Epithelial cell of proximal tubule (primary cell): ENCODE results near the gene EFCC1. TPM values are rescaled to one million over a fixed set of nuclear protein-coding genes. Genes with fewer than 3 reads are reported as not detected.

Experiments used
- DNase-seq: peaks from one replicate; pipeline ENCODE4 v3.0.0-alpha.2; 2011; ENCODE audit warnings: low read depth
- H3K4me3 ChIP-seq: 2 replicates; pipeline ENCODE4 v1.5.1; 2011; ENCODE audit warnings: low read depth, mild to moderate bottlenecking, low read length
- total RNA-seq: library from RNA; depleted of rRNA; stranded (reverse); fragments of >200 nt; gene quantifications from 2 replicates; pipeline ENCODE4 v1.2.3, GENCODE V29; 2015
- TF ChIP-seq, protein P1 (sequence below): conservative IDR thresholded peaks from 2 replicates; pipeline ENCODE4 v1.5.1; 2012; ENCODE audit warnings: low read depth, mild to moderate bottlenecking, low read length

Gene EFCC1
- total RNA-seq, 1 donor from 2014 or later = not detected

DNA sequence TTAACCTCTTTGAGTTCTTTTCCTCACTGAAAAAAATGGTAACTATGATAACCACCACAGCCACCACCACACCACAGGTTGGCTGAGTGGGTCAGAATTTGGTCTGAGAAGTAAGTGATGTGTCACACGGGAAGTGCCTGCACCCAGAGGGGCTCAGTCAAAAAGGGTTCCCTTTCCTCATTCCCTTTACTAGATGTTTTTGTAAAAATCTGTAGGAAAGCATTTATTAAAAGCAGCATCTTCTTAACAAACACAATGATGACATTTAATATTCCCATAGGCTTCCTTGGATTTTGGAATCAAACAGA, 30.4 kb upstream of the EFCC1 start:
- DNase-seq = no peak
- no peak overlapping the region for H3K4me3 ChIP-seq
- TF ChIP-seq, protein P1, sequence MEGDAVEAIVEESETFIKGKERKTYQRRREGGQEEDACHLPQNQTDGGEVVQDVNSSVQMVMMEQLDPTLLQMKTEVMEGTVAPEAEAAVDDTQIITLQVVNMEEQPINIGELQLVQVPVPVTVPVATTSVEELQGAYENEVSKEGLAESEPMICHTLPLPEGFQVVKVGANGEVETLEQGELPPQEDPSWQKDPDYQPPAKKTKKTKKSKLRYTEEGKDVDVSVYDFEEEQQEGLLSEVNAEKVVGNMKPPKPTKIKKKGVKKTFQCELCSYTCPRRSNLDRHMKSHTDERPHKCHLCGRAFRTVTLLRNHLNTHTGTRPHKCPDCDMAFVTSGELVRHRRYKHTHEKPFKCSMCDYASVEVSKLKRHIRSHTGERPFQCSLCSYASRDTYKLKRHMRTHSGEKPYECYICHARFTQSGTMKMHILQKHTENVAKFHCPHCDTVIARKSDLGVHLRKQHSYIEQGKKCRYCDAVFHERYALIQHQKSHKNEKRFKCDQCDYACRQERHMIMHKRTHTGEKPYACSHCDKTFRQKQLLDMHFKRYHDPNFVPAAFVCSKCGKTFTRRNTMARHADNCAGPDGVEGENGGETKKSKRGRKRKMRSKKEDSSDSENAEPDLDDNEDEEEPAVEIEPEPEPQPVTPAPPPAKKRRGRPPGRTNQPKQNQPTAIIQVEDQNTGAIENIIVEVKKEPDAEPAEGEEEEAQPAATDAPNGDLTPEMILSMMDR = no peak

DNA sequence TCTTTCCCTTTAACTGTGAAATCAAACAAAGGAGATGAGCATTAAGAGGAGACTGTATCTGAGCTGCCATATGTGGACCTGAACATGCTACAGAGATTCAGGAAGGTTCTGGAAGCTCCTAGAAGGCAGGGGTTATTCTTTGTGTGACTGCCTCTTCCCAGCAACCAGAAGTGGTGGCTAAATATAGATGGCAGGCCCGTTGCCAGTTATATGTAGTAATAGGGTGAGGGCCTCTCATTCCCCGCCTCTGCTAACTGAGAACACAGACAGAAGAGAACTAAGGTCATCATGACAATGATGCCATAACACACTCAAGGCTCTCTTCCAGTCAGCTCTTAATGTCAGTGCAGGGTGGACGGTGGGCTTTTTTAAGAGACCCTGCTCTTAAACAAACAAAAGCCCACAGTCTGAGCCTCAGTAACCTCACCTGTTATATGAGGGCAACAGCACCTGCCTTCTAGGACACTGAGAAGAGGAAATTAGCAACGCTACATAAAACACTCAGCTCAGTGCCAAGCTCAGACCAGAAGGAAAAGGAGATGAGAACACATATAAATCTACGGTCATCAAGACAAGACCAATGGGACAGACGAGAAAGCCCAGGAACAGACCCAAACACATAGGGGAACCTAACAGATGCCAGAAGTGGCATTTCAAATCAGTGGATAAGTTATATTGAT, 29.5 kb upstream of the EFCC1 start:
- H3K4me3 ChIP-seq = no peak overlapping the region
- TF ChIP-seq, protein P1 = no peak
- no peak for DNase-seq

DNA sequence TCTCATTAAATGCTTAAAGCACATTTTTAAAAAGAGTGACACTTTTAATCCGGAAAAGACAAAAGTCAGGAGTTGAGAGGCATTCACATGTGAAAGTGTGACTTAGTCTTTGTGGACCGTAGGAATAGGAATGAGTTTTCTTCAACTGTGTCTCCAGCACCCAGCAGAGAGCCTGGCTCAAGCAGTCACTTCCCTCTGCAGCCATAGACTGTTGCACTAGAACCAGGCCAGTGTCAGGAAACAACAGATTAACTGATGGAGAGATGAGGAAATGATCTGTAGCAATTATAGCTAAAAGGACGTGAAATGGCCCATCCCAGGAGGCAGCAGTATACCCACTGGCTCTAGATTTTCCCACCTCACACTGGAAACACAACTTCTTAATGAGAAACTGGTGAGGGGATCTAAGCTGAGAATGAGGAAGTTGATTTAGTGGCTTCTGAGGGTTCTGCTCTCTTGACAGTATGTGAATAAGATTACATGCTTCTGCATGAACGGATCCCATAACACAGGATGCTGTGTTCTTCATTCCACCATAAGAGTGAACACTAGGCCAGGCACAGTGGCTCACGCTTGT, 27.0 kb upstream of the EFCC1 start:
- TF ChIP-seq, protein P1 = no peak
- H3K4me3 ChIP-seq = no peak overlapping the region
- no peak for DNase-seq

DNA sequence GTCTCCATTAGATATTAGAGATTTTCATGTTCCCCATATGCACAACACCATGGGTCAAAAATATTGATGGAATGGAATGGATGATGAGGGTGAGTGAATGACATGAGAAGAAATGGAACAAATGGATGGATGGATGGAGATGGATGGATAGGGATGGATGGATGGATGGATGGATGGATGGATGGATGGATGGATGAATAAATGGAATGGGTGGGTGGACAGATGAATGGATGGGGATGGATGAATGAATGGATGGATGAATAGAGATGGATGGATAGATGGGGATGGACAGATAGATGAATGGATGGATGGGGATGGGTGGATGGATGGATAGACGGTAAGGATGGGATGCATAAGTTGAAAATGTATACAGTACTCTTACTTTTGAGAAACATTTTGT, 25.8 kb upstream of the EFCC1 start:
- no peak for DNase-seq
- H3K4me3 ChIP-seq = no peak overlapping the region
- TF ChIP-seq, protein P1 = no peak

DNA sequence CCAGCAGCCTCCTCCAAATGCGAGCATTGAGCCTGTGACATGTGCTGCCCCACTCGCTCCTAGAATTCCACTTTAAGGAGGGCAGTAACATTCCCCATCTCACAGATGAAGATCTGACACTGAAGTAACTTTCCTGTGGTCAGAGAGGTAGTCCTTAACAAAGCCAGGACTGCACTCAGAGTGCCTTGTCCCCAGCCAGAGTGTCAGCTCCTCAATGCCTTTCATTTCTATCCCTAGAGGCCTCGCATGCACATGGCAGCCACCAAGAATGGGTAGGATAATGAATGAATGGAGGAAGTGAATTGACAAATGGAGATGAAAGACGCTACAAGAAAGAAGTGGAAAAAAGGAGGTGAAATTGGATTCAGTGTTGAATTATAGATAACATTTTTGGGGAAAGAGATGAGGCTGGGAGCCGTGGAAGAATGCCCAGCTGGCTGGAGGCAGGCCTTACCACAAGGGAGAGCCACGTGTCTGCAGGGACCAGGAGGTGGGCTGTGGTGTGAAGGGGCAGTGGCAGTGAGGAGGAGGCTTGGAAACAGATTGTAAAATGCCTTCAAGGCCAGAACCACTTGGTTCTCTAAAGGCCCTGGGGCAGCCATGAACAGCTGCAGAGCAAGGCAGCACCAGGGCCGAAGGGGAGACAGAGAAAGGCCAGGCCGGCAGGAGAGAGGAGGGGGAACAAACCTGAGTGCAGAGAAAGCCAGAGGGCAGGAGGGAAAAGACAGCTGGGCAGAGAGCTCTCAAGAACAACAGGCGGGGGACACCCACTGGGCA, 17.6 kb upstream of the EFCC1 start:
- no peak for DNase-seq
- no peak overlapping the region for H3K4me3 ChIP-seq
- TF ChIP-seq, protein P1 = no peak

DNA sequence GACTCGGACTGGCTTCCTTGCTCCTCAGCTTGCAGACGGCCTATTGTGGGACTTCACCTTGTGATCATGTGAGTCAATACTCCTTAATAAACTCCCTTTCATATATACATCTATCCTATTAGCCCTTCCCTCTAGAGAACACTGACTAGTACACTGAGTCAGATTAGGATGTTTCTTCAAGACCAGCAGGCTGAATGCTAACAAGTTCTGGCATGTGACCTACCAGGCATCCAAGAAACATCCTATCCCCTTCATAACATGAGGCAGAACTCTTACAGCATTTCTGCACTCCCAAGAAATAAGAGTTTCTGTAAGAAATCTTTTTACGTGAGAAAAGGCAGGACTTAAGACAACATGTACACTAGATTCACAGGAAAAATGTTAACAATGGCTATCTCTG, 16.5 kb upstream of the EFCC1 start:
- DNase-seq = no peak
- TF ChIP-seq, protein P1 = no peak

More for the DNA sequence above, 16.5 kb upstream of the EFCC1 start:
- H3K4me3 ChIP-seq = no peak overlapping the region
